GM12878 (cell line): ENCODE measurements around the gene EDN2. TPM values are rescaled to one million over a fixed set of nuclear protein-coding genes. Genes with fewer than 3 reads are reported as not detected.

Experiments used
- ATAC-seq: fragments of 200-7000 bp; cut with Tn5 transposase; 3 replicates; pipeline ENCODE4 v1.9.1; 2020; ENCODE audit warnings: mild to moderate bottlenecking, moderate library complexity
- BruUV-seq: library from RNA; stranded (reverse); fragments of 400-500 nt; replicated peaks from 2 replicates; lab custom pipeline; 2021; lab: Mats Ljungman, UMichigan
- CTCF ChIA-PET: fragments of 300-600 bp; sonication (Branson Sonifier 250); formaldehyde crosslinking; extraction: SDS; loops from one replicate; lab custom pipeline; 2021; ENCODE audit warnings: inconsistent platforms; lab: Yijun Ruan, JAX
- POLR2A ChIA-PET: fragments of 350-600 bp; formaldehyde crosslinking; extraction: SDS; loops from one replicate; lab custom pipeline; 2021; ENCODE audit warnings: inconsistent platforms; lab: Charles Lee
- RAD21 ChIA-PET: fragments of 300-600 bp; sonication (Branson Sonifier 250); formaldehyde crosslinking; loops from one replicate; lab custom pipeline; 2023; ENCODE audit warnings: antibody characterized with exemption; ENCODE audit not compliant: unreplicated experiment; lab: Charles Lee
- SMC1A ChIA-PET: fragments of 300-600 bp; sonication (Branson Sonifier 250); formaldehyde crosslinking; loops from one replicate; lab custom pipeline; 2023; ENCODE audit not compliant: unreplicated experiment, uncharacterized antibody; lab: Charles Lee
- DNase-seq: peaks from one replicate; pipeline ENCODE4 v3.0.0-alpha.2; 2011; ENCODE audit warnings: low read depth, low spot score
- FAIRE-seq: peaks from 3 replicates; lab custom pipeline; 2011; peaks lifted over from hg19 to GRCh38; lab: Jason Lieb, UNC
- H2AFZ ChIP-seq: 2 replicates; pipeline ENCODE4 v1.6.0; 2011; ENCODE audit warnings: low read depth, low read length, control low read depth; ENCODE audit not compliant: control insufficient read depth
- H3K27ac ChIP-seq: 2 replicates; pipeline ENCODE4 v1.5.1; 2011; ENCODE audit warnings: control low read depth; ENCODE audit not compliant: control insufficient read depth, insufficient read depth
- H3K27me3 ChIP-seq, 2 experiments: replicated peaks in 1 of 2; 2 replicates each; pipeline versions ENCODE4 v1.6.0 to v1.6.1; 2011; ENCODE audit warnings: low read length in 1 of 2; ENCODE audit not compliant: control insufficient read depth in 2 of 2, insufficient read depth in 2 of 2
- H3K36me3 ChIP-seq, 2 experiments: 2 replicates each; pipeline ENCODE4 v1.5.1; 2011; ENCODE audit warnings: low read length in 1 of 2; ENCODE audit not compliant: control insufficient read depth in 2 of 2, insufficient read depth in 2 of 2
- H3K4me1 ChIP-seq: 2 replicates; pipeline ENCODE4 v1.6.1; 2011; ENCODE audit warnings: mild to moderate bottlenecking, low read length, moderate library complexity, mixed read lengths; ENCODE audit not compliant: control insufficient read depth, insufficient read depth
- H3K4me2 ChIP-seq: 2 replicates; pipeline ENCODE4 v1.6.0; 2011; ENCODE audit warnings: control low read depth; ENCODE audit not compliant: control insufficient read depth, insufficient read depth
- H3K4me3 ChIP-seq: fragments of 200-600 bp; sonication (generic); 2 replicates; pipeline ENCODE4 v1.5.1; 2016
- H3K79me2 ChIP-seq: 2 replicates; pipeline ENCODE4 v1.6.0; 2011; ENCODE audit warnings: low read length; ENCODE audit not compliant: control insufficient read depth, insufficient read depth
- H3K9ac ChIP-seq: 2 replicates; pipeline ENCODE4 v1.8.0; 2011; ENCODE audit warnings: low read length, control low read depth, mixed read lengths; ENCODE audit not compliant: control insufficient read depth, insufficient read depth
- H3K9me3 ChIP-seq: replicated peaks from 3 replicates; pipeline ENCODE4 v1.5.1; 2011; ENCODE audit warnings: mild to moderate bottlenecking, low read length; ENCODE audit not compliant: control insufficient read depth, insufficient read depth
- H4K20me1 ChIP-seq: 2 replicates; pipeline ENCODE4 v1.6.0; 2011; ENCODE audit not compliant: control insufficient read depth, insufficient read depth
- ATF7 ChIP-seq: fragments of 450-650 bp; IDR thresholded peaks from 2 replicates; pipeline ENCODE4 v1.6.1; 2016; ENCODE audit warnings: low read depth, mild to moderate bottlenecking
- CREB1 ChIP-seq: IDR thresholded peaks from 2 replicates; pipeline ENCODE4 v1.6.1; 2012; ENCODE audit warnings: low read depth, mild to moderate bottlenecking, inconsistent platforms
- ETV6 ChIP-seq, 2 experiments: fragments of 450-650 bp in 1 of 2; IDR thresholded peaks in 1 of 2; conservative IDR thresholded peaks in 1 of 2; 2 replicates each; pipeline ENCODE4 v1.6.1; 2014; ENCODE audit warnings: antibody characterized with exemption in 1 of 2, borderline replicate concordance in 1 of 2, low read depth in 1 of 2, mild to moderate bottlenecking in 1 of 2, moderate library complexity in 1 of 2
- IKZF2 ChIP-seq, 2 experiments: fragments of 450-650 bp; IDR thresholded peaks; 2 replicates each; pipeline ENCODE4 v1.6.1; 2017; ENCODE audit warnings: mild to moderate bottlenecking in 2 of 2, moderate library complexity in 2 of 2
- JUNB ChIP-seq: IDR thresholded peaks from 2 replicates; pipeline ENCODE4 v1.6.1; 2016; ENCODE audit warnings: antibody characterized with exemption, mild to moderate bottlenecking
- JUND ChIP-seq: IDR thresholded peaks from 2 replicates; pipeline ENCODE4 v1.6.1; 2012; ENCODE audit warnings: low read depth, mild to moderate bottlenecking, low read length, improper control_type of control experiment, moderate library complexity
- MXI1 ChIP-seq: fragments of 150-350 bp; IDR thresholded peaks from 2 replicates; pipeline ENCODE4 v1.6.1; 2011; ENCODE audit warnings: low read depth, mild to moderate bottlenecking, inconsistent platforms, low read length, improper control_type of control experiment
- REST ChIP-seq: IDR thresholded peaks from 2 replicates; pipeline ENCODE4 v1.6.1; 2012; ENCODE audit warnings: mild to moderate bottlenecking, low read depth, low read length
- RUNX3 ChIP-seq: IDR thresholded peaks from 2 replicates; pipeline ENCODE4 v1.6.1; 2012; ENCODE audit warnings: low read length, inconsistent platforms
- SREBF1 ChIP-seq: IDR thresholded peaks from 2 replicates; pipeline ENCODE4 v1.6.1; 2012; ENCODE audit warnings: mild to moderate bottlenecking, low read length
- TBL1XR1 ChIP-seq: IDR thresholded peaks from 2 replicates; pipeline ENCODE4 v1.6.1; 2012; ENCODE audit warnings: low read depth, low read length, improper control_type of control experiment
- TCF12 ChIP-seq: IDR thresholded peaks from 2 replicates; pipeline ENCODE4 v1.6.1; 2011; ENCODE audit warnings: low read depth, mild to moderate bottlenecking, low read length
- TCF7 ChIP-seq: IDR thresholded peaks from 2 replicates; pipeline ENCODE4 v1.6.1; 2014; ENCODE audit warnings: antibody characterized with exemption, borderline replicate concordance
- ZBTB4 ChIP-seq: fragments of 450-650 bp; formaldehyde crosslinking; IDR thresholded peaks from 2 replicates; pipeline ENCODE4 v1.4.0; 2022; ENCODE audit warnings: mild to moderate bottlenecking, moderate library complexity
- ZZZ3 ChIP-seq: IDR thresholded peaks from 2 replicates; pipeline ENCODE4 v1.6.1; 2011; ENCODE audit warnings: low read depth; ENCODE audit not compliant: control insufficient read depth, insufficient read length
- WGBS: methylation state at CpG from one replicate; pipeline ENCODE4 v1.1.6; 2016; ENCODE audit warnings: low lambda C conversion rate; ENCODE audit not compliant: insufficient replicate concordance, insufficient coverage; ENCODE audit errors: missing lambda C conversion rate; 5-methylcytosine and 5-hydroxymethylcytosine counted together
- in situ Hi-C: fragments of 300-500 bp; cut with MboI; formaldehyde crosslinking; loops from 9 replicates; pipeline ENCODE4 v1.14.3; 2018; ENCODE audit warnings: mixed read lengths
- intact Hi-C: fragments of 100-400 bp; cut with micrococcal nuclease; formaldehyde crosslinking; loops from one replicate; pipeline ENCODE4 v1.14.2; 2022; ENCODE audit not compliant: unreplicated experiment
- polyA plus RNA-seq, 11 experiments: library from polyadenylated mRNA; depleted of rRNA in 4 of 11; unstranded in 6 of 11; stranded (reverse) in 5 of 11; fragments of >200 nt; fragmentation: Nextera tagmentation in 4 of 11; fragmentation: Illumina TruSeq in 1 of 11; extraction: Ambion mirVana in 4 of 11; extraction: Trizol in 1 of 11; gene quantifications; 1 replicate in 1 of 11; 2 replicates in 10 of 11; pipeline versions ENCODE4 v1.2.1 to v1.2.3, GENCODE V29; 2011 to 2016; ENCODE audit warnings: inconsistent platforms in 2 of 11, missing spikeins in 2 of 11, low read depth in 1 of 11
- total RNA-seq, 4 experiments: library from RNA; depleted of rRNA in 3 of 4; stranded (reverse); fragments of >200 nt in 3 of 4; fragmentation: Illumina TruSeq in 1 of 4; extraction: Trizol in 1 of 4; gene quantifications; 2 replicates each; pipeline versions ENCODE4 v1.2.1 to v1.2.3, GENCODE V29; 2013 to 2021
- TF ChIP-seq, protein P1 (sequence below): fragments of 450-650 bp; IDR thresholded peaks from 2 replicates; pipeline ENCODE4 v1.6.1; 2016; ENCODE audit warnings: mild to moderate bottlenecking

EDN2 gene
- total and polyA plus RNA-seq, 10 of the 15 experiments (the other 5 are each of a cell fraction or from before 2014, with no cell fraction given), result 0.11 to 1.5 (median 0.43) TPM; not detected in 1

DNA sequence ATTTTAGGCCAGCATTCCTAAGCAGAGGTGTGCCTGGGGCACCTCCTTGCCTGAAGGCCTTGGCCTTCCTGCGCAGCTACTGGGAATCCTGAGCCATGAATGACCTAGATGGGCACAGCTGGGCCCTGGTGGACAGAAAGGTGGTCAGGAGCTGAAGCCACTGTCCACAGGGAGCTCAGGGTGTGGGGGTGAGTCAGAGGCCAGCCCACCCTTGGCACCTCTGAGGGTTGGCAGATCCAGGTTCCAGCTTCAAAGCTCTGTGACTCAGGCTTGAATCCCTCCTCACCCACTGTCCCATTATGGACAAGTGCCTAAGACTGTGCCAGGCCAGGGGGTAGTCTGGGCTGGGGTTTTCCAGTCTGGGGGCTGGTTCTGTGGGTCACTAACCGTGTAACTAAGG is 6.4 kb upstream of the EDN2 start:
- Histone ChIP-seq H3K9me3 (no peaks in the 10 kb centered on the region), H4K20me1 (no peaks in the 10 kb centered on the region), H3K4me3 (no peak overlapping the region), H3K4me1 (peaks cover 19% of the 10 kb centered on the region), H3K27me3 (peaks cover 0 to 1% of the 10 kb centered on the region in 2 experiments; a peak in 1 of 4 replicates), H3K79me2 (no peaks in the 10 kb centered on the region), H3K9ac (no peak overlapping the region), H3K36me3 (no peaks in the 10 kb centered on the region), H3K4me2 (no peak overlapping the region), H2AFZ (no peak overlapping the region), H3K27ac (no peak overlapping the region)
- in situ Hi-C loops (no loop called here), intact Hi-C loops (no loop called here)
- FAIRE-seq, result no peak
- ChIA-PET CTCF (interaction anchor here (0.6 to 7.4 kb wide), 7 partner anchors 8 to 58 kb away, joined by 3 to 59 read pairs (median 6); partner anchors contain the start of gene EDN2), SMC1A (interaction anchor here (1.2 to 1.6 kb wide), 2 partner anchors 20 to 25 kb away, joined by 3 read pairs; no protein-coding TSS in a partner anchor), RAD21 (interaction anchor here (1.0 kb wide), 1 partner anchor 18 kb away, joined by 3 read pairs; no protein-coding TSS in a partner anchor), POLR2A (interaction anchor here (1.2 kb wide), 1 partner anchor 9 kb away, joined by 3 read pairs; no protein-coding TSS in a partner anchor)
- 50% methylated on average over 2 of the region's 2 CpGs for WGBS
- BruUV-seq, result no TSS peak
- DNase-seq, result no peak
- ATAC-seq, result no peak
- no peak for TF ChIP-seq TCF12
- TF ChIP-seq ATF7, result no peak
- TF ChIP-seq IKZF2 (IDR thresholded peaks at IDR 0.05), result no peak
- TF ChIP-seq, protein P1, sequence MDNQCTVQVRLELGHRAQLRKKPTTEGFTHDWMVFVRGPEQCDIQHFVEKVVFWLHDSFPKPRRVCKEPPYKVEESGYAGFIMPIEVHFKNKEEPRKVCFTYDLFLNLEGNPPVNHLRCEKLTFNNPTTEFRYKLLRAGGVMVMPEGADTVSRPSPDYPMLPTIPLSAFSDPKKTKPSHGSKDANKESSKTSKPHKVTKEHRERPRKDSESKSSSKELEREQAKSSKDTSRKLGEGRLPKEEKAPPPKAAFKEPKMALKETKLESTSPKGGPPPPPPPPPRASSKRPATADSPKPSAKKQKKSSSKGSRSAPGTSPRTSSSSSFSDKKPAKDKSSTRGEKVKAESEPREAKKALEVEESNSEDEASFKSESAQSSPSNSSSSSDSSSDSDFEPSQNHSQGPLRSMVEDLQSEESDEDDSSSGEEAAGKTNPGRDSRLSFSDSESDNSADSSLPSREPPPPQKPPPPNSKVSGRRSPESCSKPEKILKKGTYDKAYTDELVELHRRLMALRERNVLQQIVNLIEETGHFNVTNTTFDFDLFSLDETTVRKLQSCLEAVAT, result no peak
- TF ChIP-seq SREBF1, result no peak
- no peak for TF ChIP-seq RUNX3
- TF ChIP-seq ETV6 (conservative IDR thresholded peaks at IDR 0.05 in 1 of 2, IDR thresholded peaks at IDR 0.05 in 1 of 2; ENCODE audit: borderline replicate concordance in 1 of 2, low read depth in 1 of 2), result no peak
- TF ChIP-seq REST, result no peak
- no peak for TF ChIP-seq MXI1
- no peak for TF ChIP-seq CREB1
- no peak for TF ChIP-seq TBL1XR1
- TF ChIP-seq JUNB, result no peak
- no peak for TF ChIP-seq TCF7
- TF ChIP-seq JUND, result no peak
- TF ChIP-seq ZZZ3, result no peak
- TF ChIP-seq ZBTB4 (CRISPR knock-in tag), result no peak
